ENCODE measurements around the gene ANO3. TPM values are rescaled to one million over a fixed set of nuclear protein-coding genes. Genes with fewer than 3 reads are reported as not detected.

The ANO3 gene
- total and polyA plus RNA-seq, 2 of the 4 experiments (the other 2 are of a cell fraction) = 0.02 to 0.18 TPM

GRCh38 chr11:26442131-26442530 lies 110.2 kb downstream of the ANO3 start:
- H3K9ac ChIP-seq (ENCODE audit: low read depth, low read length) = no peak overlapping the region
- ChIA-PET POLR2A (ENCODE audit: unreplicated experiment) (no interaction called here), CTCF (no interaction called here)
- no peaks in the 10 kb centered on the region for H4K20me1 ChIP-seq (ENCODE audit: insufficient read depth, low read length)
- dilution Hi-C loops (cut with HindIII; ENCODE audit: low sequenced_read_pairs, unreplicated experiment) = no loop called here
- H2AK5ac ChIP-seq (ENCODE audit: low read depth, low read length) = no peak overlapping the region
- no peak overlapping the region for H3K18ac ChIP-seq (ENCODE audit: low read depth, low read length)
- no peaks in the 10 kb centered on the region for H3K4me1 ChIP-seq (ENCODE audit: control insufficient read depth, insufficient read depth, low read length)
- H4K8ac ChIP-seq (ENCODE audit: low read depth in 2 of 2, low read length in 2 of 2) = no peak overlapping the region
- no peak overlapping the region for H2AFZ ChIP-seq (replicated peaks; ENCODE audit: low read length, poor library complexity)
- H3K79me1 ChIP-seq (ENCODE audit: low read depth in 1 of 2, low read length in 2 of 2) = no peaks in the 10 kb centered on the region
- no peak overlapping the region for H3K27ac ChIP-seq (ENCODE audit: insufficient read depth, low read length)
- no peak overlapping the region for H2BK20ac ChIP-seq (ENCODE audit: low read depth, low read length)
- DNase-seq (peak; percentile 17), ATAC-seq (ENCODE audit: low read depth) (peak; percentile 93)
- intact Hi-C loops (cut with micrococcal nuclease) = no loop called here
- no peak overlapping the region for H3K56ac ChIP-seq (ENCODE audit: extremely low read depth, insufficient read depth, low read length)
- H2BK15ac ChIP-seq (ENCODE audit: low read depth, low read length) = no peak overlapping the region
- no peak overlapping the region for H3K4ac ChIP-seq (ENCODE audit: low read depth, low read length)
- H2BK120ac ChIP-seq (ENCODE audit: low read depth, low read length) = no peak overlapping the region
- TF ChIP-seq, protein P1, sequence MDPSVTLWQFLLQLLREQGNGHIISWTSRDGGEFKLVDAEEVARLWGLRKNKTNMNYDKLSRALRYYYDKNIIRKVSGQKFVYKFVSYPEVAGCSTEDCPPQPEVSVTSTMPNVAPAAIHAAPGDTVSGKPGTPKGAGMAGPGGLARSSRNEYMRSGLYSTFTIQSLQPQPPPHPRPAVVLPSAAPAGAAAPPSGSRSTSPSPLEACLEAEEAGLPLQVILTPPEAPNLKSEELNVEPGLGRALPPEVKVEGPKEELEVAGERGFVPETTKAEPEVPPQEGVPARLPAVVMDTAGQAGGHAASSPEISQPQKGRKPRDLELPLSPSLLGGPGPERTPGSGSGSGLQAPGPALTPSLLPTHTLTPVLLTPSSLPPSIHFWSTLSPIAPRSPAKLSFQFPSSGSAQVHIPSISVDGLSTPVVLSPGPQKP (IDR thresholded peaks at IDR 0.05; ENCODE audit: borderline replicate concordance, low read depth, low read length) = no peak
- TF ChIP-seq CEBPB (IDR thresholded peaks at IDR 0.05; ENCODE audit: low read depth, low read length) (no peak), FOS (IDR thresholded peaks at IDR 0.05; ENCODE audit: low read depth, low read length) (no peak), MAFK (IDR thresholded peaks at IDR 0.05; ENCODE audit: low read depth, low read length) (no peak), BHLHE40 (IDR thresholded peaks at IDR 0.05; ENCODE audit: low read depth, low read length) (no peak), POLR2A (IDR thresholded peaks at IDR 0.05; ENCODE audit: low read depth, low read length) (no peak), RCOR1 (IDR thresholded peaks at IDR 0.05; ENCODE audit: insufficient replicate concordance, low read length) (no peak), USF2 (IDR thresholded peaks at IDR 0.05; ENCODE audit: low read depth, low read length) (no peak)
- no peaks in the 10 kb centered on the region for H3K27me3 ChIP-seq (ENCODE audit: control insufficient read depth, insufficient read depth, low read length)
- H3K23ac ChIP-seq (ENCODE audit: low read depth, low read length) = no peak overlapping the region
- no peaks in the 10 kb centered on the region for H3K36me3 ChIP-seq (ENCODE audit: control insufficient read depth, insufficient read depth, low read length)
- H4K91ac ChIP-seq (ENCODE audit: insufficient read depth, low read depth, low read length) = no peak overlapping the region
- in situ Hi-C loops (cut with MboI; ENCODE audit: low sequenced_read_pairs) = no loop called here
- no peak overlapping the region for H2BK5ac ChIP-seq (ENCODE audit: low read depth, low read length, poor library complexity, severe bottlenecking)
- no peaks in the 10 kb centered on the region for H3K9me3 ChIP-seq (ENCODE audit: control insufficient read depth, insufficient read depth, low read length)
- H4K5ac ChIP-seq (ENCODE audit: low read depth, low read length) = no peak overlapping the region
- WGBS, 2 experiments (ENCODE audit: extremely low coverage in 2 of 2, insufficient read length in 1 of 2) = no CpG with 5 or more reads among the region's 2 CpGs
- H3K9me1 ChIP-seq (ENCODE audit: insufficient read depth, low read length) = no peaks in the 10 kb centered on the region
- H3K4me3 ChIP-seq (ENCODE audit: insufficient read depth, low read depth, low read length) = no peak overlapping the region
- H3K4me2 ChIP-seq (ENCODE audit: low read depth, low read length) = no peak overlapping the region
- no peak overlapping the region for H2AK9ac ChIP-seq (replicated peaks; ENCODE audit: low read depth, low read length, poor library complexity)
- no peak overlapping the region for H3K14ac ChIP-seq (replicated peaks; ENCODE audit: low read depth, low read length)
- no TSS peak for BruUV-seq (replicated peaks)
